T-helper 2 cell treated with Interferon-gamma antibody and Interleukin-4, amounts not matched to agents 5 μg/mL and 100 μg/mL, for 36 hours (primary cell): ENCODE data around the gene AFAP1L2.

Experiments used
- DNase-seq: peaks from one replicate; pipeline ENCODE4 v3.0.0; 2021; ENCODE audit warnings: low spot score
- H3K27ac Mint-ChIP-seq: one replicate; pipeline ENCODE4 v1.8.0; 2021; ENCODE audit warnings: mild to moderate bottlenecking, mixed read lengths
- H3K27me3 Mint-ChIP-seq: one replicate; pipeline ENCODE4 v1.8.0; 2021; ENCODE audit warnings: low read depth, mixed read lengths
- H3K36me3 Mint-ChIP-seq: one replicate; pipeline ENCODE4 v1.8.0; 2021; ENCODE audit warnings: low read depth, mixed read lengths
- H3K4me1 Mint-ChIP-seq: one replicate; pipeline ENCODE4 v1.8.0; 2021; ENCODE audit warnings: low read depth, mixed read lengths
- H3K4me3 Mint-ChIP-seq: one replicate; pipeline ENCODE4 v1.8.0; 2022; ENCODE audit warnings: mild to moderate bottlenecking, moderate library complexity, mixed read lengths
- H3K9me3 Mint-ChIP-seq: one replicate; pipeline ENCODE4 v1.8.0; 2021; ENCODE audit warnings: mixed read lengths

AFAP1L2 gene

DNA sequence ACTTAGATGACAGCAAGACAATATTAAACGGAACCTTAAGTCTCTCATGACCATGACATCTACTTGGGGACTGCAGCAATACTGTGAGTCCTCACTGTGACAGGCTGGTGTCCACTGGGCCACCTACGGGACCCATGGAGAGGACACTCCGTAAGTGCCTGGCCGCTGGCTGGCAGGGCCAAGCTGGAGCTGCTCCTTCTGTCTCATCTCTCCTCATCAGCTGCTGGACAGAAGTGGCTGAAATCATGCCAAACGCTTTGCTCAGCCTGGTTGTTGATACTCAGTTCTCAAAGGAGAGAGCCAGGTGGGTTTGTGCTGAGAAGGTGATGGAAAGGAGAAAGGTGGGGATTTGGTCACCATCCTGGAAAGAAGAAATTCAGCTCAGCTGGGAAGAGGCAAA, 33.3 kb downstream of the AFAP1L2 start:
- Mint-ChIP-seq H3K36me3 (no peaks in the 10 kb centered on the region), H3K9me3 (no peaks in the 10 kb centered on the region), H3K4me1 (no peaks in the 10 kb centered on the region), H3K27me3 (peaks cover 2% of the 10 kb centered on the region), H3K4me3 (no peak overlapping the region), H3K27ac (no peak overlapping the region)
- DNase-seq: no peak

DNA sequence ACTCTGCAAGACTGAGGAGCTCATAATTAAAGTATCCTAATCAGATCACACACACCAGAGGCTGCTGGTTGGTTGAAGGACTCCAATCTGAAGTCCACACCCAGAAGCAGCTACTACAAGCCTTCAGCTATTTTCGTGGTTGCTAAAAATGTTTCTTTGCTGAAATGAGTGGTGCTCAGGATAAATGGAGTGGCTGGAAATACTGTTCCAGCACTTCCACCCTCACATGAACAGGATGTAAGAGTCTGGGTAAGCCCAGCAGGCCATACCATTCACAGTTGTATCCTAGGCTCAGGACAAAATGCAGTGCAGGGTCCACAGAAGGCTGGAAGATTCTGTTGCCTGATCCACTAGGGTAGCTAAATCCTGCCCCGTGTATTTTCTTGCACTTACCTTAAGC, 34.1 kb downstream of the AFAP1L2 start:
- no peak for DNase-seq
- Mint-ChIP-seq H3K4me3 (no peak overlapping the region), H3K36me3 (no peaks in the 10 kb centered on the region), H3K27ac (no peak overlapping the region), H3K27me3 (peaks cover 2% of the 10 kb centered on the region), H3K9me3 (no peaks in the 10 kb centered on the region), H3K4me1 (no peaks in the 10 kb centered on the region)

DNA sequence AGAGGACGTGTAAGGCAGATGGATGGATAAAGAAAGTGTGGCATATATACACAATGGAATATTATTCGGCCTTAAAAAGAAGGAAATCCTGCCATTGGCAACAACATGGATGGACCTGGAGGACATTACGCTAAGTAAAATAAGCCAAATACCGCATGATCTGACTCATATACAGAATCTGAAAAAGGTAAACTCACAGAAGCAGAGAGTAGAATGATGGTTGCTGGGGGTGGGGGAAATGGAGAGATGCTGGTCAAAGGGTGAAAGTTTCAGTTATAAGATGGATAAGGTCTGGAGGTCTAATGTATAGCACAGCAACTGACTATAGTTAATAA, 36.3 kb downstream of the AFAP1L2 start:
- H3K27me3 Mint-ChIP-seq: peaks cover 2% of the 10 kb centered on the region
- H3K27ac Mint-ChIP-seq: no peak overlapping the region
- no peaks in the 10 kb centered on the region for H3K36me3 Mint-ChIP-seq
- no peaks in the 10 kb centered on the region for H3K4me1 Mint-ChIP-seq
- H3K9me3 Mint-ChIP-seq: no peaks in the 10 kb centered on the region
- no peak overlapping the region for H3K4me3 Mint-ChIP-seq
- no peak for DNase-seq

DNA sequence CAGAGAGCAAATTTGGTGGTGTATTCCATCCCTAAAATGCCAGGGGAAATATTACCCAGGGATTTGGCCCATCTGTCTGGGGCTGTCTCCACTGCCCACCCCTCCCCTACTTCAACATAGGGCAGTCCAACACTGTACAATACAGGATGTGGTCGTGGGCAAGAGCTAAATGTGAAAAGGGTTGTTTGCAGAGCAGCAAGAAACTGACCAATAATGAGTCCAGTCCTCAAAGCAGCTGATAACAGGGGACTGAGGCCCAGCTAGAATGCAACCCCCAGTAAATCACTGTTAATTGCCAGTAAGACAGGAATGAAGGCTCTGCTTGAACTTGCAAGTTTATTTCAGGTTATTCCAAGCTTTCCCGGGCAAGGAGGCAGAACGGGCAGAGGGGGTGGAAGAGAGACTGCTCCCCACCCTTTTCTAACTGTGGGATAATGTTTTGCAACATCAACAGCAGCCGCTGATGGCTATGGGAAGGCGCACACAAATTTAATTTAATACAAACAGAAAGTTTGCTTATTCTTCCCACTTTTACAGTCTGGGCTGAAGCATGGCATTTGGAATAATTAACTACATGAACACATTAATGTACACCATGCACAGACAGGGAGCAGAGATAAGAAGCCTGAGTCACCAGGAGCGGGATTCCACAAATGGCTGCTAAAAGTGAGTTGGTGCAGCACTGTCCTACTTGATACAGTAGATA, 36.8 kb downstream of the AFAP1L2 start:
- no peak overlapping the region for H3K27ac Mint-ChIP-seq
- peaks cover 2% of the 10 kb centered on the region for H3K27me3 Mint-ChIP-seq
- no peaks in the 10 kb centered on the region for H3K4me1 Mint-ChIP-seq

DNA sequence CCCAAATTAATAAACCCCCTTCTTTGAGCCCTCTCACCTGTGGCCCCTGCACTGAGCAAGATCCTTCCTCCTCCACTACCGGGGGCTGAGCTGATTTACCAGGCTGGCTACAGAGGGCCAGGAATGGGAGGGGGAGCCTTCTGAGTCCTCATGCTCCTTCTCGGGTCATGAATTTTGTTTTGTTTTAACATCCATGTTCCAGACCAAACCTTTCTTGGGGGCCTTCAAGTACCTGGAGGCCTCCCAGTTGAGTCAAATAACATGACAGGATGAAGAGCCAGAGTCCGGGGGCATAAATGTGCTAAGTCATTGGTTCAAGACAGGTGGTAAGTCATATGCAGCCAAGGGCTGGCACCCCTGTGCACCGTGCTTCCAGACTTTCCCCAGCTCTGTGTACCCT, 39.6 kb downstream of the AFAP1L2 start:
- no peak for DNase-seq
- Mint-ChIP-seq H3K4me3 (no peak overlapping the region), H3K4me1 (no peaks in the 10 kb centered on the region), H3K36me3 (no peaks in the 10 kb centered on the region), H3K9me3 (no peaks in the 10 kb centered on the region), H3K27me3 (peaks cover 2% of the 10 kb centered on the region), H3K27ac (no peak overlapping the region)

More for the DNA sequence above, 36.8 kb downstream of the AFAP1L2 start:
- Mint-ChIP-seq H3K4me3 (no peak overlapping the region), H3K36me3 (no peaks in the 10 kb centered on the region), H3K9me3 (no peaks in the 10 kb centered on the region)
- DNase-seq: no peak

DNA sequence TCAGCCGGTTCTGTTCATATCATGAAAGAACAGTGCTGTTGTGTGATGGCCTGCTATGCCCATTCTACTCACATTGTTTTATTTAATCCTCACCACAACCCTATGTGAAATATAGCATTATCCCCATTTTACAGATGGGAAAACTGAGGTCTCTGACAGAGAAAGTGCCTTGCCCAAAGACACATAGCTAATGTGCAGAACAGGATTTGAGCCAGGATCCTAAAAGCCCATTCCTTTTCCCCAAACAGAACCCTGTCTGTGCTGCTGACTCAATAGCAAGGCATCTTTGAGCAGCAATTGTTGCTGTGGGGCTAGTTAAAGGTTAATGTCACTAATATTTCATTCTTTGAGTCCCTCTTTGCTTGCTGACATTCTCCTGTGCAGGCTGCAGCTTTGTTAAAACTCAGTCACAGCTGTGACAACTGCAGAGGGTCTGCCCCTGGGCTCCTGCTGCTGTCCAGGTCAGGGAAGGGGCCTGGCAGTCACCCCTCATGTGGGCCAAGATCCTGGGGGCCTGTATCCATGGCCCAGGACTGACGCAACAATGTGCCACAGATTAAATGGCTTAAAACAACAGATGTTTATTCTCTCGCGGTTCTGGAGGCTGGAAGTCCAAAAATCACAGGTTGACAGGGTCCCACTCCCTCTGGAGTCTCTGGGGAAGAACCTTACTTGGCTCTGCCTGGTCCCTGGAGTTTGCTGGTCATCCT, 40.4 kb downstream of the AFAP1L2 start:
- H3K27ac Mint-ChIP-seq: no peak overlapping the region
- DNase-seq: no peak
- no peak overlapping the region for H3K4me3 Mint-ChIP-seq
- H3K36me3 Mint-ChIP-seq: no peaks in the 10 kb centered on the region
- H3K27me3 Mint-ChIP-seq: peaks cover 2% of the 10 kb centered on the region
- H3K9me3 Mint-ChIP-seq: no peaks in the 10 kb centered on the region
- no peaks in the 10 kb centered on the region for H3K4me1 Mint-ChIP-seq

DNA sequence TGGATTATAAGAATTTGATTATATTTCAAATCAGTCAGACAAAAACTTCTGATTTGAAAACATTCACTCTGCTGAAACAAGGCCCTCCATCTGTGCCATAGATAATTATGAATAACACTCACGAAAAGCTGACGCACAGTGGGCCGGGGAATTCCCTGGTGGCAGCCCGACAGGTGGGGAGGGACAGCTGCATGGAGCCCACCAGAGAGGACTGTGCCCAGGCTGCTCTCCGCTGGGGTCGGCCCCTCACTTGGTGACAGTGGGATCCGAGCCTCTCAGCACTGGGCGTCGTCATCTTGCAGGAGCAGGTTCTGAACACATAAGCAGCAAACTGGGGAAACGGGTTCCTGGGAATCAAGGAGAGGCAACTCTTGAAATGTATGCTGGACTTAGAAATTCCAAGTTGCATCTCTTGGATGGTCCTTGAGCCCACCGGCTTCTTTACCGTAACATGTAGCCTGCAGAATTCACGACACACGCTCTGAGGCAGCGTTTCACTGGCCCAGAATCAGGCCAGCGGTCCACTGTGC, 41.4 kb downstream of the AFAP1L2 start:
- no peak for DNase-seq
- H3K27ac Mint-ChIP-seq: no peak overlapping the region
- H3K4me3 Mint-ChIP-seq: no peak overlapping the region
- no peaks in the 10 kb centered on the region for H3K36me3 Mint-ChIP-seq
- H3K9me3 Mint-ChIP-seq: no peaks in the 10 kb centered on the region
- no peaks in the 10 kb centered on the region for H3K4me1 Mint-ChIP-seq
- no peaks in the 10 kb centered on the region for H3K27me3 Mint-ChIP-seq

DNA sequence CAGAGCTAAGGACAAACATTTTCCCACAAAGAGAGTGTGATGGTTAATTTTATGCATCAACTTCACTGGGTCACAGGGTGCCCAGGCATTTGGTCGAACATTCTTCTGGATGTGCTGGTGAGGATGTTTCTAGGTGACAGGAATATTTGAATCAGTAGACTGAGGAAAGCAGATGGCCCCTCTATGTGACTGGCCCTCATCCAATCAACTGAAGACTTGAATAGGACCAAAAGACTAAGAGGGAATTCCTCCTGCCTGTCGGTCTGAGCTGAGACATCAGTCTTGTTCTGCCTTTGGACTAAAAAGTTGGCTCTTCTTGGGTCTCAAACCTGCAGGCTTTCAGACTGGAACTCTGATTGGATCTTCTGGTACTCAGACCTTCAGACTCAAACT, 44.4 kb downstream of the AFAP1L2 start:
- H3K4me3 Mint-ChIP-seq: no peak overlapping the region
- no peaks in the 10 kb centered on the region for H3K9me3 Mint-ChIP-seq
- H3K27me3 Mint-ChIP-seq: peaks cover 5% of the 10 kb centered on the region

DNA sequence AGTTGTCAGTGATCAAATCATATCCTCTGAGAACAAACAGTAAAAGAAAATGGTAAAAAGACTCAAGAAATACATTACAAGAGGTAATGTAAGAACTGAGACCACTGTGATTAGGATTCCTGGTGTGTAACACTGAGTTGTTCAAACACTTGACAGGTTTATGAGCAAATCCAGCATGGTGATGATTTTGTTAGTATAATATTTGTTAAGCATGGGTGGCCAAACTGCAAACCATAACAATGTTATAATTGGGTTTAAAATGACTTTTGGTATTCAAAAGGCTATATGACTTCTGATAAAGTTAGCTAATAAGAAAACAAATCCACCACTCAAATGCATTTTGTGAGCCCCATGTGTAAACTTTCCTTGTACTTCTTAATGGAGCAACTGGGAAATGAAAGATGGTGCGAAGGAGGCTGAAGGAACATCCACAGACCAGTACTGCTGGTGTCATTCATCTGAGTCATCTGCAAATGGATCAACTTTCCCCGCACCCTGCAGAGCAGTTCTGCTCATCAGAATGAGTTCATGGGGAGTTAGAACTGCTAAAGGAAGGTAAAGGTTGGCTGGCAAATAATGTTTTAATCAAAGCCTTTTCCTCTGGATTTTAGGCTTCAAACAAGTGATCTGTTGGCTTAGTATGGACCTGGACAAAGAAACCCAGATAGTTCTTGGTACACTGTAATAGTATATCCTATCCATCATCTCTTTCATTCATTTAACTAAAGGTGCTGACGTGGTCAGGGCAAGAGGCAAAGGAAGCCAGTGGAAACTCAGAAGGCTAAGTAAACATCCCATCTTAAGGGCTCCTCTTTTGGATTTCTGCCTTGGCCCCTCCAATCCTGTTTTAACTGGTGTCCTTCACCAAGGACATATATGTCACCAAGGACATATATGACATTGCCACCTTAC, 45.0 kb downstream of the AFAP1L2 start:
- Mint-ChIP-seq H3K4me1 (peaks cover 3% of the 10 kb centered on the region), H3K9me3 (no peaks in the 10 kb centered on the region), H3K27ac (no peak overlapping the region), H3K27me3 (peaks cover 5% of the 10 kb centered on the region), H3K4me3 (no peak overlapping the region), H3K36me3 (no peaks in the 10 kb centered on the region)
- DNase-seq: no peak

More for the DNA sequence above, 44.4 kb downstream of the AFAP1L2 start:
- Mint-ChIP-seq H3K4me1 (peaks cover 3% of the 10 kb centered on the region), H3K27ac (no peak overlapping the region), H3K36me3 (no peaks in the 10 kb centered on the region)
- DNase-seq: no peak

DNA sequence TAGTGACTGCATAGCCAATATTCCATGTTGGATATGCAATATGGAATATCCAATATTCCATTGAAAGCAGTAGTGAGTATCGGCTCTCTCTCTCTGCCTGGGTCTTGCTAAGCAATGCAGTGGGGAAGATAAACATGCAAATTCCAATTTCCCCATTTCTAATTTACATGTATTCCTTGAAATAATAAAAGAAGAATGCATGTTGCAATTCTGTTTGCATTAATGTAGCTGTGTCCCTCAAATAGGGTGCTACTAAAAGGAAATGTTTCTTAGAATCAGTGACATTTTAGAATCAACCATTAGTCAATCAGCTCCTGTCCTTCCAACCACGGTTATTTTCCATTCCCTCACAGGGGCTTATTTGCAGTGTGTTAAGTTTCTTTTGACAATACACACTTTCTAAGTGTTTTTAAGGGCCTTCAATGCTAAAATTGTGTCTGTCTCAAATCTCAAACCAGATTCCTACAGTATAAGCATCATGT, 46.7 kb downstream of the AFAP1L2 start:
- DNase-seq: no peak
- no peaks in the 10 kb centered on the region for H3K9me3 Mint-ChIP-seq
- H3K27me3 Mint-ChIP-seq: peaks cover 5% of the 10 kb centered on the region
- H3K4me3 Mint-ChIP-seq: no peak overlapping the region
- H3K27ac Mint-ChIP-seq: no peak overlapping the region
- peaks cover 3% of the 10 kb centered on the region for H3K4me1 Mint-ChIP-seq
- no peaks in the 10 kb centered on the region for H3K36me3 Mint-ChIP-seq

DNA sequence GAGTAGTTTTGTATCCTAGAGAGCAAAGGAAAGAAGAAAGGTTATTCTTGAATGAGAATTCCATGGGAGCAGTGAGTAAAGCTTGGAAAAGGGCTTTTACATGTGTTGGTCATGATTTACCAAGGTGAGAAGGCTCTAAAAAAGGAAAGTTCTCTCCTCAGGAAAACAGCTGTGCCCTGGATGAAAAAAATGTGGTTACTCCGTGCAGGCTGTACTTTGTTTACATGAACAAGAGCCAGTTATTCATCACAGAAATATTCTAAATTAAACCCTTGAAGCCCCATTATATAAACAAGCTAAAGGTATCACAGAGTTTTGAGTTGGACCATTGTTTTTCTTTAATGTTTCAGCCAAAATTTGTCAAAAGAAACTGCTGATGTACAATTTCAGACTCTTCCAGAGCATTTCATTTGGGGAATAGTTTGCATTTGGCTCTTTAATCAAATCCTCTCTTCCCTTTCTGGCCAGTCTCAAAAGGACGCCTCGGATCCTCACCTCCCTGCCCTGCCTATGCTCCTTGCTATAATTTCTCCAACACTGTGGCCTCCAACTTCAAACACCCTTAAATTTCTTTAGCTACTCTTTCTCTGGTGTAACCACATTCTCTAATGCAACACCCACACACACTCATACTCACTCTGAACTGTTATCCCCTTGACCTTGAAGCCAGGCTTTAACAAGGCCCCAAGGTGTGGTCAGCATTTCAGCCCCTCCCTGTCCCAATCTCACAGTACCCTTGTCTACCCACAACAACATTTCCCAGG, 47.4 kb downstream of the AFAP1L2 start:
- H3K36me3 Mint-ChIP-seq: no peaks in the 10 kb centered on the region
- no peak overlapping the region for H3K4me3 Mint-ChIP-seq
- no peak overlapping the region for H3K27ac Mint-ChIP-seq

DNA sequence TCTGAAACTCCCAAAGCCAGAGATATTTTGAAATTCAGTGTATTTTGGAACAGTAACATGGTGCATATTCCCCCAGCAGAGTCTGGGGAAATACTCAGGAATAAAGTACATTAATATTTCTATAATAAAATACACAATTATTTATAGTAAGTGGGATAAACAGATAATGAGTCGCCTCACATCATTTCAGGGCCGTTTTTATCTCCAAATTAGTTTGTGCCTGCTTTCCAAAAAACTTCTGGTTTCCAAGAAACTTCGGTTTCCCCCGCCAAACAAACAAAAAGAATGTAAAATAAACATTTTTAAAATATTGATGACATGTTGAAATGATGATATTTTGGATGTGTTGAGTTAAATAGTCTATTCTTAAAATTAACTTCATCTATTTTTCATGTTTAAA, 48.2 kb downstream of the AFAP1L2 start:
- Mint-ChIP-seq H3K4me1 (peaks cover 3% of the 10 kb centered on the region), H3K27ac (no peak overlapping the region), H3K36me3 (no peaks in the 10 kb centered on the region), H3K27me3 (peaks cover 5% of the 10 kb centered on the region), H3K4me3 (no peak overlapping the region), H3K9me3 (no peaks in the 10 kb centered on the region)
- DNase-seq: no peak

More for the DNA sequence above, 47.4 kb downstream of the AFAP1L2 start:
- Mint-ChIP-seq H3K4me1 (peaks cover 3% of the 10 kb centered on the region), H3K27me3 (peaks cover 5% of the 10 kb centered on the region), H3K9me3 (no peaks in the 10 kb centered on the region)
- no peak for DNase-seq

DNA sequence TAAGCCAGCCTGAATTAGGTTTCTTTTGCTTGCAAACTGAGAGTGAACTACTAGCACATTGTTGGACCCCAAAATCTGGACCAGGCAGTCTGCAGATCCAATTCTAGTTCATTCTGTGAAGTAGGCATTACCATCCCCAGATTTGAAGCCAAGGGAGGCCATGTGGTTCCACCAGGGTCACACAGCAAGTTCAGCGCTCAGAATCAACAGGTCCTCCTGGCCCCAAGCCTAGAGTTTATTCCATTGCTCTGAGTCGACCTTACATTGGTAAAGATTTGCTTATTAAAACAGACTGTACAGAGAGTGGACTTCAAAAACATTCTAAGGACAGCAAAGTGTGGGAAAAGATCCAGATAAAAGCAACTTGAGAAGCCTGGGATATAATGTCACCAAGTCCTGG, 50.9 kb downstream of the AFAP1L2 start:
- no peaks in the 10 kb centered on the region for H3K9me3 Mint-ChIP-seq
- H3K27ac Mint-ChIP-seq: no peak overlapping the region
- peaks cover 3% of the 10 kb centered on the region for H3K4me1 Mint-ChIP-seq
- H3K36me3 Mint-ChIP-seq: no peaks in the 10 kb centered on the region
- DNase-seq: no peak
- no peak overlapping the region for H3K4me3 Mint-ChIP-seq
- peaks cover 5% of the 10 kb centered on the region for H3K27me3 Mint-ChIP-seq
